GM21360 (cell line): ENCODE measurements around the gene CST9.

Experiments
- ATAC-seq: cut with Tn5 transposase; IDR thresholded peaks from one replicate; pipeline ENCODE4 v1.9.1; 2021; ENCODE audit warnings: mild to moderate bottlenecking, moderate library complexity; ENCODE audit not compliant: unreplicated experiment

CST9 gene, protein sequence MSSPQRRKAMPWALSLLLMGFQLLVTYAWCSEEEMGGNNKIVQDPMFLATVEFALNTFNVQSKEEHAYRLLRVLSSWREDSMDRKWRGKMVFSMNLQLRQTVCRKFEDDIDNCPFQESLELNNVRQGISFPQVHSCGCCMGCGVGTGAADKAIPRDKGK

DNA sequence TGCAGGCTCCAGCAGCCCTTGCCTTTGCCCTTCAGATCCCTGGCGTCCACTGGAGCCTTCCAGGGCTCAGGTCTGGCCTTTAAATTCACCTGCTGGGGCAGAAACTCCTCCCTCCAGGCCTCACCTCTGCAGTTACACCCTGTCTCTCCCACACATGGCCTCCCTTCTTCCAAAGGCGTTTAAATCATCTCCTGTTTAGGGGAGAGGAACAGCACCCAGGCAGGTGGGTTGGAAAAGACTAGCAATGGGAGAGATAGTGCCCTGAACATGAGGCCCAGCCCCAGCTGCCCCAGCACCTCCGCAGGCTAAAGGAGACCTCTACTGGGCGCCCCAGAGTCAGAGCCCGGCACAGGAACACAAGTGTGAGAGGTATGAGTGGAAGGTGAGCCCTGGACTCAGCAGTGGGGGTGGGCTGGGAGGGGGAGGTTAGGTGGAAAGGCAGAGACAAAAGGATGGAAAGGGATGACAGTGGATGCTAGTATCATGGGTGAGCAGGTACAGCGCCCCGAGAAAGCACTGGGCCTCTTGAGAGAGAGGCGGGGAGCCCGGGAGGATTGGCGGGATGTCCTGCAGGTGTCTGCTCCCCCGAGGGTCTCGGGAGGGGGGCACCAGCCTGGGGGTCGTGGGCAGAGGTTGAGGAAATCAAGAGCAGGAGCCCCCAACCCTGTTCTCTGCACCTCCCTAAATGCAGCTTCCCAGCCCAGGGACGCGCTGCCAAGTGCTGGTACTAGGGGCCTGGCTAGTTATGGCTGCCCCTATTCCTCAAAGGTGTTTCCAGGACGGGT is at the start of gene CST9:
Gene CST9 (minus strand): TSS at position 51 of the 785 bp plus-strand sequence. CDS start 53 bp downstream, outside the sequence.
- ATAC-seq, result no peak

DNA sequence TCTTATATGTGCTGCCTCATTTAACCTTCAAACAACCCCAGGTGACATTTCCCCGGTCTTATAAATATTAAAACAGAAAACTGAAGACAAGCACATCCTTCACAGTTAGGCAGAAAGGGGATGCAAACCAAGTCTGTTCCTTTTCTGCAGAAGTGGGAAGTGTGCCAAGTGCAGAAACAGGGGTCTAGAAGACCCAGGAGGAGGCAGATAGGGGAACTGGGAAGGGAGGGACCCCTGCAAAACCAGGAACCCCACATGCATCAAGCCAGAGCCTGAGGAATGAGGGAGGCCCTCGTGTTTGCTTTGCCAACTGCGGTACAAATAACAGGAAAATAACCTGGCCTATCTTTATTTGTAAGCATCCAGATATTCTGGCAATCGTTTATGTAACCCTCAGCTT is 49.0 kb upstream of the CST9 start:
- no peak for ATAC-seq

DNA sequence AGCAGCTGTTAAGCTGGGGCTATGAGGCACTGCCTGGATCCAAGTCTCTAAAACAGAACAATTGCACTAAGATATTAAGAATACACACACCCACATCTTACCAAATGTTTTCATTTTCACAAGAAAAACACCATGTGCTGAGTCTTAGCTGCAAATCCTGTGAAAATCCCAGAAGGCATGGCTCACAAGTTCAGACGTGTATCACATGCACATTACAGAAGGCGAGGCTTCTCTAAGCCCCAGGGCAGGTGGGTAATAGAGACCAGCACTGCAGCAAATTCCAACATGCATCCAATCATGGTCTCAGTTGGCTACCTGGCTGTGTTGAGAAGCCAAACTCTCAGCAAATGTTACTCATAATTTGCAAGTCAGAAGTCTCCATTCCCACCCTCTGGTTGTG is 48.3 kb upstream of the CST9 start:
- ATAC-seq, result no peak

DNA sequence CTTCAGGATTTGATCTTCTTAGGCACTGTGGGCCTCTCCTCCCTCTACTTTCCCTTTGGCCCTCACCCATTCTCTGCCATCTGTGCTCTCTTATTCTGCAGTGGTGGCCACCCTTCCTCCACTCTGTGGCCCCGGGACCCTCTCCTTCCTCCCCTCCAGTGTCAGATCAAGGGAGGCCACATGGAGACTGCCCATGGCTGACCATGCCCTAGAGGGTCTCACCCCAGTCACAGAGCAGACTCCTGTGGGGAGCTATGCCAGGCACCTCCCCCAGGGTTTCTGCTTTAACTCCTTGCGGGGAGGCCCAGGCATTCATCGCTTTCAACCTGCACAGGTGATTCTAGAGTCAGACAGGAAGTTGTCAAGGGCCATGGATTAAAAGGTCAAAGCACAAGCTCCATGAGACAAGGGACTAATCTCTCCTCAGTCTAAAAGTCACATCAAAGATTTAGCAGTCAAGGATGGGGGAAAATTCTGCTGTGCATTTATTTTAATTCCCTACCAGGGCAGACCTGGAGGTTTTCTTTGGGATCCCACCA is 47.8 kb upstream of the CST9 start:
- ATAC-seq, result no peak

DNA sequence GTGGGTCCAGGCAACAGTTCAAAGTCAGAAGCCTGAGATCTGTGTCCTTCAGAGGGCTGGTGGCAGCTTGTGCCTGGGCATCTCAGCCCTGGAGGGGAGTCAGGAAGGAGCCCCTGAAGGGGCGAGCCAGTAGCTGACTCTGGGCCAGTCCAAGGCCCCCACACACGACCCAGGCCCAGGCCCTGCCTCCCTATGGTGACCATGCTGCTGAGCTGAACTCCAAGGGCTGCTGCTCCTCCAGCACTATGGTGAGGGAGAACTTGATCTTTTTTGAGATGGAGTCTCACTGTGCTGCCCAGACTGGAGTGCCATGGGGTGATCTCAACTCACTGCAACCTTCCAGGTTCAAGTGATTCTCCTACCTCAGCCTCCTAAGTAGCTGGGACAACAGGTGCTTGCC is 47.2 kb upstream of the CST9 start:
- ATAC-seq, result no peak

DNA sequence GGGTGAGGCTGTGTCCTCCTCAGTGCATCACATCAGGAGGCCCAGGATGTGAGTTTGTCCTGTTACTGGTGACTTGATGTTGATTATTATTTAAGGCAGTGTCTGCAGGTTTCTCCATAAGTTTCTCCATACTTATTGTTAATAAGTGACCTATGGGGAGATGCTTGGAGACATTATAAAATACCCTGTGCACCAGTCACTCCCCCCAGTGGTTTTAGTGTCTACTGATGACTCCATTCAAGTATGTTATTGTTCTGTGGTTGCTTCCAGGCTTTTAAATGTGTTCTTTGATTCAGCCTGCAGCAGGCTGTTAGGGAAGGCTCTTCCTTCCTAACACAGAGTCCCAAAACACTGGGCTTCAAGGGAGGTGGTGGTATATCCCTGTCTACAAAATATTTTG is 46.7 kb upstream of the CST9 start:
- no peak for ATAC-seq

DNA sequence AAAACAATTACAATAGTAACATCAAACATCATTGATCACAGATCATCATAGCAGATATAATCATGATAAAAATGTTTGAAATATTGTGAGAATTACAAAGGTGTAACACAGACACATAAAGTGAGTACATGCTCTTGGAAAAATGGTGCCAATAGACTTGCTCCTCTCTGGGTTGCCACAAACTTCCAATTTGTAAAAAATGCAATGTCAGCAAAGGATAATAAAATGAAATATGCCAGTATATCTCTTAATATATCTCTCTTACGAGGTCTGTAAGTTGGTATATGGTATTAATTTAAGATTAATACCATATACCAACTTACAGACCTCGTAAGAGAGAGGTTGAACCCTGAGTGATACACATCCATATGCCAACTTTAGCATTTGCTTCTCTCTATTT is 45.4 kb upstream of the CST9 start:
- no peak for ATAC-seq

DNA sequence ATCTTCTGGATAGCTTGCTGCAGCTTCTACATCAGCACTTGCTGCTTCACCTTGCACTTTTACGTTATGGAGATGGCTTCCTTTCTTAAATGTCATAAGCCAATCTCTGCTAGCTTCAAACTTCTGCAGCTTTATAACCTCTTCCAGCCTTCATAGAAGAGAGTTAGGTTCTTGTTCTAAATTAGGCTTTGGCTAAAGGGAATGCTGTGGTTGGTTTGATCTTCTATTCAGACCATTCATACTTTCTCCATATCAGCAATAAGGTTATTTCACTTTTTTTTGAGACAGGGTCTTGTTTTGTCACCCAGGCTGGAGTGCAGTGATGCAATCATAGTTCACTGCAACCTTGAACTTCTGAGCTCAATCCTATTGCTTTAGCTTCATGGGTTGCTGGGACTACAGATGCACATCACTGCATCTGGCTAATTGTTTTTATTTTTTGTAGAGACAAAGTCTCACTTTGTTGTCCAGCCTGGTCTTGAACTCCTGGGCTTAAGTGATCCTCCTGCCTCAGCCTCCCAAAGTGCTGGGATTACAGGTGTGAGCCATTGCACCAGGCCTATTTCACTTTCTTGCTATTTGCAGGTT is 44.2 kb upstream of the CST9 start:
- ATAC-seq, result no peak

DNA sequence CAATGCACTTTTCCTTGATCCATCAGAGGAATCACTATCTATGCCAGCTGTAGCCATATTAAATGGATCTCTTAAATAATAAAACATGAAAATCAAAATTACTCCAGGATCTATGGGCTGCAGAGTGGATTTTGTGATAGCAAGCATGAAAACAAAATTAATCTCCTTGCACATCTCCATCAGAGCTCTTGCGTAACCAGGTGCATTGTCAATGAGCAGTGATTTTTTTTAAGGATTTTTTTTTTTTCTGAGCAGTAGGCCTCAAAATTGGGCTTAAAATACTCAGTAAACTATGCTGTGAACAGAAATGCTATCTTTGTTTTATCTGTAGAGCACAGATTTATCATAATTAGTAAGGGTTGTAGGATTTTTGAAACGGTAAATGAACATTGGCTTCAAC is 43.5 kb upstream of the CST9 start:
- ATAC-seq, result no peak

DNA sequence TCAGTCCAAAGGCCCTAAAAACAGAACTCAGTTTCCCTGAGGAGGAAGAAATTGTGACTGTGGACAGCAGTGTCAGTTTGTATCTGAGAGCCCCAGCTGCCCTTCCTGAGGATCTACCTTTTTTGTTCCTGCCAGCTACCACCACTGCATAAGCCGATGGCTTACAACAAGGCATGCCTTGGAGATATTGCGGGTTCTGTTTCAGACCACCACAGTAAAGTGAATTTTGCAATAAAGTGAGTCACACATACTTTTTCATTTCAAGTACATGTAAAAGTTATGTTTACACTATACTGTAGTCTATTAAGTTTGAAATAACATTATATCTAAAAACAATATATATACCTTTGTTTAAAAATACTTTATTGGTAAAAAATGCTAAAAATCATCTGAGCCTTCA is 41.6 kb upstream of the CST9 start:
- ATAC-seq, result no peak

DNA sequence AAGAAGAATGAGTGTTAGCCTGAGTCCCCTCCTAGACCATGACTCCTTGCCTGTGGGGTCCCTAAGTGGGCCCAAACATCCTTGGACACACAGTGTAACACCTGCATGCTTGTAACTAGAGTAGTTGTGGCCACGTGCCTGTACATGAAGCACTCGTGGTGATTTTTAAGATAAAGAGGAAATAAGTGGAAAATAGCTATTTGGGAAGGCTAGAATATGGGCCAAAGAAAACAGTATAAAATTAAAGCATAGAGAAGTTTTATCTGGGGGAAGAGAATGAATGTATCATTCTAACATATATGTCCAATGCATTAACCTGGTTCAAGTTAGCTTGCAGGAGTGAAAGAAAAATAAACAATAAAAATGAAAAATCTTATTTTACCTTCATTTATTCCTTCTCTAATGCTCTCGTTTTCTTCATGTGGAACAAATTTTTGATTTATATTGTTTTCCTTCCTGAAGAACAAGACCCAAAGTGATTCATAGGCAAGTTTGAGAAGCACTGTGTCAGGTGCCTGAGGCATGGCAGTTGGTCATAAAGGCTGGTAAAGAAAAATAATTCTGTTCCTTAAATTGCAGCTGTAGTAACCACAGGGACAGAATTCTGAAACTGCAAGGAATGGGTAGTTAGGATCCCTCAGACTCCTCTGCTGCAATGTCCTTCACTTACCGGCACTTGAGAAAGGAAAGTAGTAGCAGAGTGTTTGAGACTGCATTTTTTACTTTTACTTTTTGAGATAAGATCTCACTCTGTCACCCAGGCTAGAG is 40.6 kb upstream of the CST9 start:
- ATAC-seq, result no peak

DNA sequence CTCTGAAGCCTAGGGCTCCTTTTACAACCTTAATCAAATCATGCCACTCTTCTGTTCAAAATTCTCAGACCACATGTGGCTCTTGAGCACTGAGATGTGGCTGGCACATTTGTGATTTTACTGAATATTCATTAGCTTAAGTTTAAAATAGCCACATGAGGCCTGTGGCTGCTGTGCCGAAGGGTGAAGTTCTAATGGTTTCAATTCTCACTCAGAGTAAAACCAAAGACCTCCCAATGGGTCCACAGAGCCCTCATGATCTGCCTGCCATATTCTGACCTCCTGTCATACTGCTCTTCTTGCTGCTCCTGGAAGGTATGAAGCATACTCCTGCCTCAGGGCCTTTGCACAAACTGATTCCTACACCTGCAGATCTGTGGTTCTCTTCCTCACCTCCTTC is 39.9 kb upstream of the CST9 start:
- no peak for ATAC-seq

DNA sequence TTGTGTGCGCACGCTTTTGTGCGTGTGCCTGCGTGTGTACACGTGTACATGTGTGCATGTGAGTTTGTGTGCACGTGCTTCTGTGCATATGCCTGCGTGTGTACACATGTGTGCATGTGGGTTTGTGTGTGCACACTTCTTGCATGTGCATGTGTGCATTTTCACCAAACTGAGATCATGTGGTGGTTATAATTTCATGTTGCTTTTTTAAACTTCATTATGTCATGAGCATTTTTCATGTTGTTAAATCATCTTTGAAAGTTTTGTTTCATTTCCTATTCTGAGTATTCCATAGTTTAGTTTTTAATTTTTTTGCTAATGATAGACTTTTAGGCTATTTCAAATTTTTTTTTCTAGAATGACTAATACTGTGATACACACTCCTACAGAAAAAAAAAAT is 38.4 kb upstream of the CST9 start:
- no peak for ATAC-seq

DNA sequence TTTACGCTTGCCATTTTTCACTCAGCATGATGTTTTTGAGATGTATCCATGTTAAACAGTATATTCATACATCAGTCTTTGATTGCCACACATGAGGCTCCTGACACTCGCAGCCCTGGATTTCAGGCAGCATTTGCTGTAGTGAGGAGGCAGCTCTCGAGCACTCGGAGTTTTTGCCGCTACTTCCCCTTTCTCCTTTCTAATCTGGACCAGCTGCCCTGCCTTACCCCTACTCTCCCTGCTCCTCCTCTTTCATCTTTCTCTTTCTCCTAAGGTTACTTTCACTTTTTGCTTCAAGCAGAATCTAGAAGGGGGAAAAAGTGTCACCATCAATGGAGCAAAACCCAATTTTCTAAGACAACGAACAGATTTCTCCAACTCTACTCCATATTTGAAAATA is 37.9 kb upstream of the CST9 start:
- ATAC-seq, result no peak

DNA sequence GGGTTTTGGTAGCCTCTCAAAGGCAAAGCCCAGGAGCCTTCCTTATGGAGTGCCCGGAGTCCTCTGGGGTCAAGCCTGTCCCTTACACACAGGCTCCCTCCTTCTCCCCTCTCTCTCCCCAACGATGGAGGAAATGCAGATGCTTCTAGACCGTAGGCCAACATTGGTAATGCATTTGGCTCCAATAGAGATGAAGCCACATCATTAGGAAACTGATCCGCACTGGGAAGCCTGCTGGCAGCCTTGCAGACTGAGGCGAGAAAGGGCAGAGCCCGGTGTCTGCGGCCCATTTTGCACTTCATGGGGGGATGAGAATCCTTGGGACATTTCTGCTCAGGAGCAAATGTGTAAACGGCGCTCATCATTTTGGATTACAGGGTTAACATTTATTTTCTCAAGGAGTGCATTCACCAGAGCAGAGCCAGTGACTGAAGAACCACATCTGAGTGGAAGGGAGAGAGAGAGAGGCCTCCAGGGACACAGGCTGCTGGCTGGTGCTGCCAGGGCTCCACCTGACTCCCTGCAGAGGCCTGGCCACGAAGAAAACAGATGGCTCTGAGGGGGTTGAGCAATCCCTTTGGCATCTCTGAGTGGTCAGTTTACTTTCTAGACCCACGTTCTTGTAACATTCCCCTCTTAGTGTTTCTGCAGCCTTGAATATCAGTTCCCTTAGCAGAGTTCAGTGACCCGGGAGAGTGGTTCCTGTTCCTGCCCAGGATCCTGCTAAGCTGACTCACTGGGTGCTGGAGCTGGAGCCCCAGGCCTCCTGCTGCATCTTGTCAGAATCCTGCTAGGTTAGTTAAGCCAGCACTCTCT is 36.4 kb upstream of the CST9 start:
- ATAC-seq, result no peak

DNA sequence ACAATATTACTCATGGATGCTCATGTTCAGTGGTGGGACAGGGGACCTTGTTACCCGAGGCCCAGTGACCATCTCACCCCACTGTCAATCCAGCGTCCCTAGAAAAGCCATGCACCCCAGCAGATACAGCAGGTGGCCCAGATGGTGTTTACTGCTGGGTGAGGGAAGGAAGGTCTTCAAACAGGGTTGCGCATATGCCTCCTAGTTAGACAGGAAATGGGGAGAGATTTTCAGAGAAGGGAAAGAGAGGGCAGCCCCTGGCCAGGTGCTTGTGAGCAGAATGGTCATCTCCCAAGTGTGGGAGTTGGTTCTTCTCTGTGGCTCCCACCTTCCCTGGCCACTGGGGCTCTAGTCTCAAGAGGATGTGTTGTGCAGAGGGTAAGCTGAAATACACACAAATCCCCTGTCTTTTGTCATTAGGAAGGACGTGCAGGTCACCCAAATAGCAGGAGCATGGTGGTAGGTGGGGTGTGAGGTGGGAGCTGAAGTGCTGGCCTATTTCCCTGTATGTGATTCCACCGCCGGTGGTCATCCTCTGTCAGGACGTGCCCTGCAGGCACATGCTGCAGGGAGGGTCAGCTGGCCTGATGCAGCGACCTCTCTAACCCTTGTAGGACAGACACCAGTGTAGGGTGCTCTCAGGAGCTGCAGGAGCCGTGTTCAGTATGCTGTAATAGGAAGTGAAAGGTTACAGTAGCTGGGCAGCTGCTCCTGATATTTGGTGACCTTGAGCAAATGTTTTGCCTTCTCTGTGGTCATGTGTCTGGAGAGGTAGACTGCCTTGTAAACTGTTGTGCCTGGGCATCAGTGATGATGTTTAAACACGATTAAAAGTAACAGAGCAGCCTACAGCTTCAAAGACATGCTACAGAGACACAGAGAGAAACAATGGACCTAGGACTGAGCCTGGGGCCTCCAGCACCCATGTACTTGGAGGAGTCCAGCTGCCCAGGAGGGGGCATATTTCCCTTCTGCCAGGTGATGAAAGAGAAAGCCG is 35.3 kb upstream of the CST9 start:
- no peak for ATAC-seq

DNA sequence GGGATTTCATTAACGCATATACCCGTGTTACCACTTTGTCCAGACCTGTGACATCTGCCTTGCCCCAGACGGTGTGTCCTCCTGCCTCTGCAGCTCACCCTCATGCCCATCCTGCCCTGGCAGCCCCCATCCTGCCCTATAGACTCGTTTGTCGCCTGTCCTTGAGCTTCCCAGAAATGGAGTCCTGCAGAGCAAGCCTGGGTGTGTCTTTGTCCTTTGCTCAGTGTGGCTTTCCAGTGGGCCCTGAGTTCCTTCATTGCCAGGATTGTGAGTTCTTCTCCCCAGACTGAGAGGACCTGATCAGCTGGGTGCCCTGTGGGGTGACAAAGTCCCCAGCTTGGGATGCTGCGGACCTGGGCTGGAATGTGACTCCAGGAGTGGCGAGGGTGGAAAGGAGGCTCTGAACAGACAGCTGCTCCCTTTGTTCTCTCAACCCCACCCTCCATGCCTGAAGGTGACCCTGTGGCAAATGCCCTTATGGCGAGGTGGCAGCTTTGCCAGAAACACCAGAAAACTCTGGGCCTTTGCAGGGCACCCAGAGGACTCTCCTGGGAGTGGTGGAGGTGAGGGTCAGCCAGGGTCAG is 34.4 kb upstream of the CST9 start:
- no peak for ATAC-seq

DNA sequence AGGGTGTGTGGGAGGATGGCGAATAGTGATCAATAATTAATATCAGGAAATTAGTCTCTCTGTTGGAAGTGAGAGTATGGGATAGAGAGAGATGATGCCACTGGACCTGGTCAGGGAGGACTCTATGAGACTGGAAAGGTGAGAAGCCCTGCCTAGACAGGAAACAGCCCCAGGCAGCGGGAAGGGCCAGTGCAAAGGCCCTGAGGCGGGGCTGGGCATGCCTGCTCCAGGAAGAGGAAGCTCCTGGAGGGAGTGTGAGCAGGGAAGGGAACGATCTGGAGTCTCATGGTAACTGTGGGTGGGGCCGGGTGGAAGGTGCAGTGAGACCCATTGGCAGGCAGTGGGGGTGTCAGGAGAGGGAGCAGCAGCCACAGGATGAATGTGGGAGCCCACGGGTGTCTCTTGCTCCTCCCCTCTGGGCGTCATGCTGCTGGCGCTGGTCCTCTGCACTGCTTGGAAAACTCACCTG is 33.8 kb upstream of the CST9 start:
- ATAC-seq, result no peak

DNA sequence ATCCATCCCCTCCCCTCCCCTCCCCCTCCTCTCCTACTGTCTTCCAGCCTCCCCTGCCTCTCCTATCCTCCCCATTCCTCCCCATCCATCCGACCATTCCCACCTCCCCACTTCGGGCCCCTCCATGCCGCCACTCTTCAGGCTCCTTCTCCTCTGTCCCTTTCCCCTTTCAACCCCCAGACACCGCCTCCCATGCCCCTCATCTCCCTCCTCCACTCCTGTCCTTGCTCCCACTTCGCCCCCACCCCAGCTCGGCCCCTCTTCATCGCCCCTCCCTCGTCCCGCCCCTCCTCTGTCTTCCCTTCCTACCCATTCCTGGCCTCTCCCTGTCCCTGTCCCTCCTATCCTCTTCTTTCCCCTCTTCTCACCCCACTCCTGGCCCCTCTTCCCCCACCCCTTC is 32.6 kb upstream of the CST9 start:
- ATAC-seq, result no peak
